Glomerular visceral epithelial cell (primary cell): ENCODE data around the gene TMEM123.
A peak's percentile ranks its signal among the peaks of the same experiment; 100 is the strongest.

ENCODE experiments used
- DNase-seq: peaks from one replicate; pipeline ENCODE4 v3.0.0-alpha.2; 2016; ENCODE audit errors: extremely low spot score

TMEM123 gene

DNA sequence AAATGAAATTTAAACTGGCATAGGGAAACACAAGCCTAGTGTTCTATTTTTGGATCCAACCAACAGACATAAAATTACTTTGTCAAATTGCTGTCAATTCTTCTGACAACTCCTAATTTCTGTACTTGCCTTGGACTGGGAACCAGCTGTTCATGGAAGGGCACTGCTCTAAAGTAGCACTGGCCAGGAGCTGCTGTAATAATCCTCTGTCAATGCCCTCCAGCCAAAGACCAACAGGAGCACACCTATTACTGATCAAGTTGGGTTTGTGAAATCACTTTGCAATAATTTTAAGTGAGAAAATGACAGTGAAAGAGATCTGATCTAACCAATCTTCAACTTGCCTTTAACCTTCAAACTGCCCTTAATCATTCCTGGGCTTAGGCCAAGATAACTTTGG is 18.9 kb upstream of the TMEM123 start:
- no peak for DNase-seq

DNA sequence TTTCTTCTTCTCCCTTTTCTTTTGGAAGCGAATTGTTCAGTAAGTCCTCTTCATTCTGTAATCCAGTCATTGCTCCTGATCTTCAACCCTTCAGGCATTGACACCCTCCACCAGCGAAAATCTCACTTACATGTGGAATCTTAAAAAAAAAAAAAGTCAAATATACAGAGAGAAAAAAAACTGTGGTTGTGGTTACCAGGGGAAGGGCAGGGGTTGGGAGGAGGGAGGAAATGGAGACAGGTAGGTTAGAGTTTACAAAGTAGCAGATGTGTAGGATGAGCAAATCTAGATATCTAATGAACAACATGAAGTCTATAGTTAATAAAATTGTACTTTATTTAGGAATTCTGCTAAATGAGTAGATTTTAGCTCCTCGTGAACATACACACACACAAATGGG is 17.7 kb upstream of the TMEM123 start:
- DNase-seq: no peak

DNA sequence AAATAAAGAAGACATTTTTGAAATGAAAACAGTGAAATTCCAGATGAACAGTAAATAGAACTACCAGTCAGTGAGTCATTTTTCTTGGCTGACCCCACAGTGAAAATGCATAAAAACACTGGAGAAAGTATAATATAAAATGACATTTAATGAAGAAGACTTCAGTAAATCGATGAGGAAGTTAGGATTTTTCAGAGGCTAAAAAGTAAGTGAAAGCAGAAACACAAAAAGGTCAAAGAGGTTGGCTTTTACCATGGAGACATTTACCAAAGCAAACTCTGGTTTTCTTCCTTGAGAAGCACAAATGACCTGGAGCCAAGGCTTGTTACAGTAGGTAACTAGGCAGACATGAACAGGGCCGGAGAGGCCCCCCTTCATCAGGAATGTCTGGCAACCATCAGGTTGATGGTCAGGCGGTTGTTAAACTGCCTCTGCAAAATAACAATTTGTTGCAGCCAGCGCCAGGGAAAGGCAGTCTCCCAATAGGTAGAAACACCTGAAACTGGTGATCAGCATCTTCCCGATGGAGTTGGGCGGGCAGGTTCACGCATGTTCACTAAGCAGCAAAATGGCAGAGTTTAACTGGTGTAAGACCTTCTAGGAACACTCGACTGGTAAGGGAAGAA is 16.7 kb upstream of the TMEM123 start:
- DNase-seq: no peak

DNA sequence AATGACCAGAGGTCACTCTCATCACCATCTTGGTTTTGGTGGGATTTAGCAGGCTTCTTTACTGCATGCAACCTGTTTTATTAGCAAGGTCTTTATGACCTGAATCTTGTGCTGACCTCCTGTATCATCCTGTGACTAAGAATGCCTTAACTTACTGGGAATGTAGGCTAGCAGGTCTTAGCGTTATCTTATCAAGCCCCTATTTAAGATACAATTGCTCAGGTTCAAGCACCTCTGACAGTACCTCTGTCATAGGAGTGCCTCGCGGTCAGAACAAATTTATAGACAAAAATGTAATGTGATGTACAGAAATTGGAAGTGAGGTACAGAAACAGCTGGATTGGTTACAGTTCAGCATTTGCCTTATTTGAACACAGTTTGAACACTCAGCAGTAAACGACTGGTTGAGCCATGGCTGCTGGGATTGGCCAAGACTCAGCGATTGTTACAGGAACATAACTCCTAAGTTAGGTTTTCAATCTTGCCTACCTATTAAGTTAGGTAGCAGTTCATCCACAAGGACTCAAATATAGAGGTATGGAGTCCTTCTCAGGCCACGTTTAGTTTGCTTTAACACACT is 16.1 kb upstream of the TMEM123 start:
- no peak for DNase-seq

DNA sequence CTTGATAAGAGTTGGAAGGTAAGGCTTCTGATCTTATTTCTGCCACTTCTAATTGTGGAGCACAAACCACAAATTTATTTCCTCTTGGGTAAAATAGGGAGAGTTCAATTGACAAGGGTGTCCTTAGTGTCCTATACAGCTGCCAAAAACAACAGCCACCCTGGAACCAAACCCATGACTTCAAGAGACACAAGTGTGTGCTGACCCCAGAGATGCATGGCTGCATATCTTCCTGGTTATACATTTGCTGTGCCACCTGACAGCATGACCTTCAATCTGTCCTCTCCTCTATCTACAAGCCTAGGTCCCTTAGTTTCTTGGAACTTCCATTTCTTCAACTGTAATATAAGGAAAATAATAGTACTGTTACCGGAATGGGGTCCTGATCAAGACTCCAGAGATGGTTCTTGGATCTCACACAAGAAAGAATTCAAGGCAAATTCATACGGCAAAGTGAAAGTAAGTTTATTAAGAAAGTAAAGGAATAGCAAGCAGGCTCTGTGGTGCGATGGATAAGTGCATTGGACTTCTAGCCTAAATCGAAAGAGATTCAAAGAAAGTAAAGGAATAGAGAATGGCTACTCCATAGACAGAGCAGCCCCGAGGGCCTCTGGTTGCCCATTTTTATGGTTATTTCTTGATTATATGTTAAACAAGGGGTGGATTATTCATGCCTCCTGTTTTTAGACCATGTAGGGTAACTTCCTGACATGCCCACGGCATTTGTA is 15.5 kb upstream of the TMEM123 start:
- no peak for DNase-seq

DNA sequence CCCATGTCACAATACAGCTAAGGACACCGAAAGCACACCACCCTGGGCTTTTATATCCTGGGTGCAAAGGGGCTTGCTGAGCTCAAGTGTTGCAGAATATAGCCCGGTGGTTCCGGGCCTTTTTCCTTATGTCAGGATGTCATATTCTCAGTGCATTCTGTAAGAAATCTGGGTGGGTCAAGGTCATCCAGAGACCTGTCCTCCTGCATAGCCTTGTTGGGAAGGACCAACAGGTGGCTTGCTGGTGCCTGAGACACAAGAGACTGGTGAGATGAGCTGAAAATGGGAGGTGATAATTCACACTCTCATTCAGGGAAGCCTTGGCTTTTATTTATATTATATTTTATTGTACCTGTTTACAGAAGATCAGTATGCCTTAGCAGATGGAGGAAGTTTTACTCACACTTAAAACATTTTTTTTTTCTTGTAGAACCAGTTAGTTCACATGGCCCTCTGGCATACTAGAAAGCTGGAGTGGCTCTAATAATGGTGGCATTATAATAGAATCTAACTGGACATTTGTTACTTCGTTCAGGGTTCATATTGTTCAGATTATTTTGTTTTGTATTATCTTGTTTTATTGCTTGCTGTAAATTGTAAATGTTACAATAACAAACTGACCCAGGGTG is 14.6 kb upstream of the TMEM123 start:
- DNase-seq: no peak

DNA sequence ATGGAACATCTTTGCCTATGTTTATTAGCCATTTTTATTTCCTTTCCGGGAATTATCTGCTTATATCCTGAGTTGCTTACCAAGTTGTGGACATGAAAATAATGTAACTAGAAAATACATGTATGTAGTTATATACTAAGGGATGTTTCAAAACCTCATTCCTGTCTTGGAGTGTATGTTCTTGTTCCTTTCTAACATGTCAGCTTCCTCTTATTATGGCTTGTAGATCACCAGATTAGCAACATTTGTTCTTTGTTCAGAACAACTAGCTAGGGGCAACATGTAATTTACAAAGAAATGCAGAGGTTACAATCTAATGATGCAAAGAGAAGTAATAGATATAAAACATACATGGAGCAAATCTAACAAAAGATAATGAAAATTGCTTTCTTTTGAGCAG is 13.1 kb upstream of the TMEM123 start:
- DNase-seq: no peak

DNA sequence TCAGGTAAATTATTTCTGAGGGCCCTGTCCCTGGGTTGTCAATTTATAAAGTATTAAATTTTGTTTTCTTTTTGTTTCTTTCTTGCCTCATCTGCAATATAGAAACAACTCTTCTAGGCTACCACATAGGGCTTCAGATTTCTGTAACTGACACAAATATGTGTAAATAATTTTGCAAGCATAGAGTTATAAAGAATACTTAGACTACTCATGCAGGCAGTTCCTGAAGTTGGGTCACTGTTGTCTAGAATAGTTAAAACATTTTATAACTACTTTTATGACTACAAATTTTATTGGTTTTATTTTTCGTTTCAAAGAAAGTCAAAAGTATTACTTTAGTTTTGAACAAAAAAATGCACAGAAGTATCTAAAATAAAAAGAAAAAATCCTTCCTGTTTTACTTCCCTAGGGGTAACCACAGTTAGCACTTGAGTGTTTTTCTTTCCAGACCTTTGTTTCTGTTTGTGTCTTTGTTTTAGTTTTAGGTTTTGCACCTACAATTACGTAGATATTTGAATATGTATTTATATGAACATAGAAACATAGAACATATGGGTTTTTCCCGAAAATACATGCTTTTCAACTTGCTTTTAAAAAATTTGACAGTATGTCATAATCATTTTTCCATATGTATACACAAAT is 12.4 kb upstream of the TMEM123 start:
- DNase-seq: no peak

DNA sequence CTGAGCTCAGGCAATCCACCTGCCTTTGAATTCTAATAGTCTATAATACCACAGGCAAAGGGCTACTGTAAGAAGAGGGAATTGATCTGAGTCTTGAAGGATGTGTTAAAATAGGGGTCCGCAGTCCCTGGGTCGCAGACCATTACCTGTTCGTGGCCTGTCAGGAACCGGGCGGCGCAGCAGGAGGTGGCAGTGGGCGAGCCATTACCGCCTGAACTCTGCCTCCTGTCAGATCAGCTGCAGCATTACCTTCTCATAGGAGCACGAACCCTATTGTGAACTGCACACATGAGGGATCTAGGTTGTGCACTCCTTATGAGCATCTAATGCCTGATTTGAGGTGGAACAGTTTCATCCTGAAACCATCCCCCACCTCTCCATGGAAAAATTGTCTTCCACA is 11.5 kb upstream of the TMEM123 start:
- DNase-seq: no peak

DNA sequence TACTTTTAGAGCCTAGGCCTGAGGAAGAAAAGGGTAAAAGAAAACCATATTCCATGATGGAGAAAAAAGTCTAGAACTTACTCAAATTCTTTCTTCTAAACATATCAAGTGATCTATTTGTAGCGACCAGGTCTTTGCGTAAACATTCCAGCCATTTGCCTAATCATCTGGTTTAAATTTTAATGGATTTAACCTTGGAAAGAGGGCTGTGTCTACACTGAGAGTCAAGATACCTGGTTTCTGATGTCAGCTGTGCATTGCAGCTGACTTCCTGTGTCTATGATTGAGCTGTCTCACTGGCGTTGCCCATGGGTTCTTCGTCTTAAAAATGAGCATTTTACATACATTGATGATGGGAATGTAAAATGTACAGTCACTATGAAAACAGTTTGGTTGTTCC is 10.0 kb upstream of the TMEM123 start:
- DNase-seq: no peak

DNA sequence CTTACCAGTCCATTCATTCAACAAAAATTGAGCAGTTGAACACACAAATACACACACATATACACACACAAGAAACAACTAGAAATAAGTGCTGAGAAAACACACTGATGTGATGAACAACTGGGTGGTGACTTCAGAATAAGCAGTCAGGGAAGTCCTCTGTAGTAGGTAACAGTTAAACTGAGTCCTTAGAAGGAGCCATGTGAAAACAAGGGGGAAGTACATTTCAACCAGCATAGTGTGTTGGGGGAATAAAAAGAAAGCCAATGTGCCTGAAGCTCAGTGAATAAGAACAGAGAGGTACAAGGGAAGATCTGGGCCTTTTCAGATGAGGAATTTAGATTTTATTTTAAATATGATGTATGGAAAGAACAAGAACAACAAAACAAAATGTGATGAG is 6.8 kb upstream of the TMEM123 start:
- DNase-seq: no peak

DNA sequence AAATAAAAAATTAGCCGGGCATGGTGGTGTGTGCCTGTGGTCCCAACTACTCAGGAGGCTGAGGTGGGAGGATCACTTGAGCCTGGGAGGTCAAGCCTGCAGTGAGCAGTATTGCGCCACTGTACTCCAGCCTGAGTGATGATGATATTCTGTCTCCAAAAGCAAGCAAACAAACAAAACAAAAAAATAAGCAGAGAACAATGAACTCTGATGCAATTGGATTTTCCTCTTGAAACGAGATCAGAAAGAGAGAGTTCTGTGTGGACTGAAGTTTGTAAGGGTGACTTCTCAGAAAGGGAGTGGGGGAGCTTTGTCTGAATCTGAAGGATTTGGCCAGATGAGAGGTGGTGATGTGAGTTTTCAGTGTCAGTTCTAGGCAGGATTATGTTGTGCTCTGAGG is 6.0 kb upstream of the TMEM123 start:
- DNase-seq: no peak

DNA sequence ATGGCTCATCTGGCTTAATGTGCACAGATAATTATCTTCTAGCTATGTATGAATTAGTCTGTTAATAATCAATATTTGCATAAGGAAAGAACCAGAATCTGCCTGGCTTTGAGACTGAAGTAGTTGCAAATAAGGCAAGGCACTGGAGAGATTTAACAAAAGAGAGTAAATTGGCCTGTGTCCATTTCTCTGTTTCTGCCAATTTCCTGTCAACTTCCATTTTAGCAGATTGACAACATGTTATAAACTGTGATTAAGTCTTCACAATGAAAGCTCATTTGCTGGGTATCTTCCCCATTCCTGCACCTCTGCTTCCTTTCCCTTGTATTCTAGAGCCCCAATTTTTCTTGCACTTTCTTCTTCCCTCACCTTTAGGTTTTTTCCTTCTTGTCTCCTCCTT is 5.3 kb upstream of the TMEM123 start:
- no peak for DNase-seq

DNA sequence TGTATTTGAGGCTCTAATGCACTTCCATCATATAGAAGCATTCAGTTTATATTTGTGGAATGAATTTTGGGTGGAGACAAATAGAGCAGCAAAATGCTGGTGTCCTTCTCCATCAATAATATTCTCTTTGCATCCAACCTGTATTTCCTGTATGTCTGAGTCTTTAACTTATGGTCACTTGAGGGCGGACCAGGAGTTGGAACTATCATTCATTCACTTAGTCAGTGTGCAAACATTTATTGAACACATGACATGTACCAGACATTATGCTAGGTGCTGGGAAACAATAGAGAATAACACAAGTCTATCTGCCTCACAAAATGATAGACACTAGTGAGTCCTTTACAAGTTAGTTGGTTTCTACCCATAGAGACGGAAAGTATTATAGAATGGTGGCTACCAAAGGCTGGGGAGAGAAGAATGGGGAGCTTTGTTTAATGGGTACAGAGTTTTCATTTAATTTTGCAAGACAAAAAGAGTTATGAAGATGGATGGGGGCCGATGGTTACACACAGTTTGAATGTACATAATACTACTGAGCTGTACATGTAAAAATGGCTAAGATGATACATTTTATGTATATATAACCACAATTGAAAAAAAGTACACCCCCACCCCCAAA is 4.6 kb upstream of the TMEM123 start:
- no peak for DNase-seq

DNA sequence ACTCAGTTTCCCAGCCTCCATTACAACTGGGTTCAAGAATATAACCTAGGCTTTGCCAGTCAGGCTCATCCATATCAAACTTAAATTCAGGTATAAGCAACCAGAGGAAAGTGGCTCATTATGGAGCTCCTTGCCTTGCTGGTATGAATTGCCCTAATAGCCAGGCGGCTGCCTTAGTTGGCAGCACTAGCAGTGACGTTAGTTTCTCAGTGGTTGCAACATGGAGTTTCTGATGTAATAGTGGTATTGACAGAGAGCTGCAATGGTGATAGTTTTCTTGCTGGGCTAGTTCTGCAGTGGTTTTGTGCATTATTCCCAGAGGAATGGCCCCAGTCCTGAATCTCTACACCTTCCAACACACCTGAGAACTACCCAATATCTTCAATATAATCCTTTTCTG is 3.8 kb upstream of the TMEM123 start:
- no peak for DNase-seq

DNA sequence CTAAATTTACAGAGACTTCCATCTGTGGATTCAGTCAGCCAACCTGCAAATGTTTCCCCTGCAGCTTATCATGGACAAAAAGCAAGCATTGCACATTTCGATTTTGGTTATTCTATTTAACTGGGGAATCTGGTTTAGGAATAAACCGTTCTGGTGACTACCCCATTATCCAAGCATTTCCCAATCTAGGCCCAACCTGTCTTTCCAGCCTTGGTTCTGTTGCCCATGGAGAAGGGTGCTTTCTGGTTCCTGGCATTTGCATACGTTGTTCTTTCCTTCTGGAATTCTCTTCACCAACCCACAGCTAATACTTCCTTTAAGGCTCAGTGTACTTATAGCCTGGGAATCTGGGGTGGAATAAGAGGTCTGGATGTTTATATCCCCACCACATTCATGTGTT is 1.4 kb upstream of the TMEM123 start:
- no peak for DNase-seq

DNA sequence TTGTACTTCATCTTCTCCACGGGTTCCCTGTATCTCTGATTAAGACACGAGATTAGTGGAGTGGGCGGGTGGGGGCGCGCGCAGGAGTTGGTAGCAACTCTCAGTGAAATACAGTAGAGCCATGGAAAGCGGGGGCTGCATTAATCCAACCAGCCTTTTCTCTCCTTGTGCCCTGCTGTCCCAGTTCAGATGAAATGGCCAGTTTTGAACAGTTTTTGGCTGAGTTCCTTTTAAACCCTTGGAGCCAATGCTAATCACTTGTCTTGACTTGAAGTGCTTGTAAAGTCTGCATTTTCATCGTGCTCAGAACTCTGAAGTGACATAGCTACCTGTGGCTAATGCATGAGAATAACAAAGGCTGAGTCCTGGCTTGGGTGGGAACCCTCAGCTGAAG is 734 bp upstream of the TMEM123 start:
- no peak for DNase-seq

DNA sequence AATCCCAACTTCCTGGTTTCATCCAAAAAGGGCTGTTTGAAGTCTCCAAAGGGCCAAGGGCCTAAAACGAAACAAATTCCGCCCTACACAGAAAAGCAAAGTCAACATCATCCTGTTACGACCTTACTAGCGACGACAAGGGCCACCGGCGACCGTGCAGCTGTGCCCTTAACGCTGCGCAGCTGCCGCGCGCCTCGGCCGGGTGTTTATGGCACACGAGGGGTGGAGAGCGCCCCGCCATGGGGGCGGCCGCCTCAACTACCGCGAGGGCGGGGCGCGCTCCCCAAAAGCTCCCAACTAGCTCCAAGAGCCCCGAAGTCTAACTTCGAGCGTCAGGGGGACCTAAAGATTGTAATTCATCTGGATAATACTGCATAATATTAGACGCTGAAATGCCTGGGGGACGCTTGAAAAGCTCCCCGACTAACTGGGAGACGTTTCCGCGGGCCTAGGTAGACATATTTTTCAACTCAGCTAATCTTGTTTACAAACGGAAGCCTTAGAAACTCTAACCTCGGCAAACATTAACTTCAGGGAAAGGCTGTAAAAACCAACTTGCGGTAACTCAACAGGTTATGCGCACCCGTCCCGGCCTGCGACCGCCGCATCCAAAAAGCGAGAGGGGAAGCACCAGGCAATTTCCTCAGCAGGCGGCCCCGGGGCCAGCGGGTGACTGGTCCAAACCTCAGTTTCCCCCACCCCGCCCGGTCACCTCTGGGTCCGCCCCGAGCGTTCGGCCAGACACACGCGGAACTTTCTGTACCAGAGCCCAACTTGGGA is 694 bp downstream of the TMEM123 start:
- DNase-seq: peak; percentile 52

DNA sequence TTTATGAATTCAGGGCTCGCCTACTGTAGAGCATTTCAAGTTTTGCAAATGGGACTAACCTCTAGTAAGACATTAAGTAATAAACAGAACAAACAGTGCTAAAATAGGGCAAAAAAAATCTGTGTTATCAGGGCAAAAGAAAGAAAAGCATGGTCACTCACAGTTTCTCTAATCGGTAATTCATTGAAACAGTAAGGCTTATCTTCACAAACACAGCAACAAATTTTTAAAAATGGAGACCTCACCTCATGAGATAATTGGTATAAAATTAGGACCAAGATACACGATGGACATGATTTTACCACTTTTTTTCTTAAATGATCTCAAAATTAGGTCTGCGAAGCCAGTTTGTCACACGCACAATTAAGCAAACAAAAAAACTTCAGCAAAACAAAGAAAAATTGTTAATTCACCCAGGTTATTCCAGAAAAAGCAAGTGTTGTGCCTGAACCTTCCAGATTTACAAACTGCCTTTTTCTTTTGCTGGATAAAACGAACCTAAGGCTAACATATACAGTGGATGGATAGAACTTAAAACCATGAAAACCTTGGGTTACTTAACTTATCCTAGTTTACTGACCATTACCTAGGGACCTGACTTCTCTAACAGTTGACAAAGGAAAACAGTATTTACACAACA is 1.4 kb downstream of the TMEM123 start:
- no peak for DNase-seq

DNA sequence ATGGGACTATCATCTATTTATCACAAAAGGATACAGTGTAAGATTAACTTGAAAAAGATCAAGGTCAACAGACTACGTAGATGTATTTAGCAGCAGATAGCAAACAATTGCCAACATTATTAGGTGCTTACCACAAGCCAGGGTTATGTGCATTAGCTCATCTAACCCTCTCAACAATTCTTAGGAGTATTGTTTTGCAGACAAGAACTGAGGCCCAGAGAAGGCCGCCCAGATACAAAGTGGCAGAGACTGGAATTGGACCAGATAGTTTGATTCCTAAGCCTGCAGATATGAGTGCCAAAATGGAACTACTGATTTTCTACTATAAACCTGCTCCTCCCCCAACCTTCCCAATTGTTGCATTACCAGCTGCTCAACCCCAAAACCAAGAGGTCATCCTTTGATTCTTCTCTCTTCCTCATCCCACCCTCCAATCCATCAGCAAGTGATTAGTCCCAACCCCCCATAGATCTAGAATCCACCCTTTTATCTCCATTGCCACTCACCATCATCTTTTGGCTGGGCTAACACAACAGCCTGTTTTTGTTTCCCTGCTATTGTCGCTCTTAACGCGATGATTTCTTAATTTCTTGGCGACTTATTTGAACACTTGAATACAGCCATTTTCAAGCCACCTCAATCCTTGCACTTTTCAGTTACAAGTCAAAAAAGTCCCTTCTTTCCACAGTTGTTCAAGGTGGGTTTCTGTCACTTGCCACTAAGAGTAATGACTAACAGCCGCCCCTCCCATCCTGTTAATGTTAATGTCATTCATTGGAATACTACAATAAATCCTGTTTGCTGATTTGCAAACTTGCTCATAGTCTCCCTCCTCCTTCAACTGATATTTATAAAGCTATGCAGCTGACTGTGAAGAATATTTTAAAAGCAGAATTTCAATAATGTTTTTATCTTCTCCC is 2.7 kb downstream of the TMEM123 start:
- no peak for DNase-seq
